SH-SY5Y (cell line): ENCODE measurements around the gene UBAP1.

Experiments
- GATA2 ChIP-seq: IDR thresholded peaks from 2 replicates; pipeline ENCODE4 v1.6.1; 2011; ENCODE audit warnings: mild to moderate bottlenecking, low read depth, low read length
- GATA3 ChIP-seq: IDR thresholded peaks from 2 replicates; pipeline ENCODE4 v1.6.1; 2011; ENCODE audit warnings: low read depth, mild to moderate bottlenecking, low read length, moderate library complexity

The UBAP1 gene

DNA sequence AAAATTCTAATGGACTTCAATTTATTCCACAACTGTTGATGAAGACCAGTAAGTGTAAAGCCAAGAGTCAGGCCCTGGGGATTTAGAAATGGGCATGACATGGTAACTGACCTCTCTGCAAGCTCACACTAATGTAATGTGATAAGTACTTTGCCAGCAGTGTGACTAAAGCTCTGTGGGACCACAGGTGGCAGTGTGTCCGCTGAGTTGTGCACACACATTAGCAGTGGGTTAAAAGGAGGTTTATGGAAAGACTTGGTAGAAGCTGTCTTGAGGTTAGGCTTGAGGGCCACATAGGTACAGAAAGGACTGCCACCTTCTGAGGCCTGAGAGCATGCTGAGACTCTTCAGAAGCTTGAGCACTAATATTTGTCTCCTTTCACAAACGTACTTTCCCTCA, 67.6 kb downstream of the UBAP1 start:
- TF ChIP-seq GATA2, result no peak
- no peak for TF ChIP-seq GATA3

DNA sequence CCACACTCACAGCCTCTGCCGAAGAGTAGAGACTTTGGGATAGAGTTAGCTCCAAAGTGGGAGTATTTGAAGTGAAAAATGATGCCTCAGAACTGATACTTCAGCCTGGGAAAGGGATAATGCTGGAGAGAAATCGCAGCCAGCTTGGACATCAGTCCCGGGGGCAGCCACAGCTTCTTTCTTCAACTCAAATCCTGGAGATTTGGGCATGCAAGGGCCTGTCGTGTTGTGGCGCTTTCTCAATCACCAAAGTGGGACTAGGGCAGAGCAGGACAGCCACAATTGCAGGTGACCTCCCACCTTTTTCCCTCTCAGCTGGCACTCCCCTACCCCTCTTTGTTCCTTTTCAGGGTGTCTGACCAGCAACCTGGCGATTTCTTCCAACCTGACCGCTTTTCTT, 70.4 kb downstream of the UBAP1 start:
- no peak for TF ChIP-seq GATA3
- TF ChIP-seq GATA2, result no peak

DNA sequence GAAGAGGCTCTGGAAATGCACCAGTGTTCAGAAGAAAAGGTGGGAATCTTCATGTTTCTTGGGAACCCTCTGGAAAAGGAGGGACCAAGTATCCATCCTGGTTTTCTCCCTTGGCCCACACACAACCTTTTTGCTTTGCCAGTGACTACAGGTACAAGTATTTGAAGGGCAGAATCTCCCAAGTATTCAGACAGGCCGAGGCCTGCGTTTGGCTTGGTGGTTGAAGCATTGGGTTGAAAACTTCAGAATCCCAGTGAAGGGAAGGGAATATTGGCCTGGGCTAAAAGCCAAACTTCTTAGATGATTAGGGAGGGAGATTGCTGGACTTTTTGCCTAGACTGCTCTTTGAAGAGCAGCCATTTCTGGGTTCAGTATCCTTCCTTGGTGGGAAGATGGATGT, 71.9 kb downstream of the UBAP1 start:
- TF ChIP-seq GATA2 (no peak), GATA3 (no peak)

DNA sequence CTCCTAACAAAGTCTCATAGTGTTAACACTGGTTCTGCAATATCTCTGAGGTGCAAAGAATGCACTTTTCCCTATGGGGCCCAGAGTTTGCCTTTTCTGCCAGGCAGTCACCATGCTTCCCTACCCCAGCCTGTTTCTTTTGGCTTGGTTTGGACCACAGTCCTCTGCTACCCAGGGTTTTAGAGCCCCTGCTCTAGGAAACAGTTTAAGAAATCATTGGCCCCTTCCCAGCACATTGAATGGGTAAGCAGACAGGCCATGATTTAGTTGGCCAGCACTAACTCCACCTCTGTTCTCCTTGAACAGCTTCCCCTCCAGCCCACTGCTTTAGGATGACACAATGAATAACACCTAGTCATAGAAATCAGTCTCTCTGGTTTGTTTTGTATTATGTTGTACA, 73.2 kb downstream of the UBAP1 start:
- TF ChIP-seq GATA2, result no peak
- no peak for TF ChIP-seq GATA3

DNA sequence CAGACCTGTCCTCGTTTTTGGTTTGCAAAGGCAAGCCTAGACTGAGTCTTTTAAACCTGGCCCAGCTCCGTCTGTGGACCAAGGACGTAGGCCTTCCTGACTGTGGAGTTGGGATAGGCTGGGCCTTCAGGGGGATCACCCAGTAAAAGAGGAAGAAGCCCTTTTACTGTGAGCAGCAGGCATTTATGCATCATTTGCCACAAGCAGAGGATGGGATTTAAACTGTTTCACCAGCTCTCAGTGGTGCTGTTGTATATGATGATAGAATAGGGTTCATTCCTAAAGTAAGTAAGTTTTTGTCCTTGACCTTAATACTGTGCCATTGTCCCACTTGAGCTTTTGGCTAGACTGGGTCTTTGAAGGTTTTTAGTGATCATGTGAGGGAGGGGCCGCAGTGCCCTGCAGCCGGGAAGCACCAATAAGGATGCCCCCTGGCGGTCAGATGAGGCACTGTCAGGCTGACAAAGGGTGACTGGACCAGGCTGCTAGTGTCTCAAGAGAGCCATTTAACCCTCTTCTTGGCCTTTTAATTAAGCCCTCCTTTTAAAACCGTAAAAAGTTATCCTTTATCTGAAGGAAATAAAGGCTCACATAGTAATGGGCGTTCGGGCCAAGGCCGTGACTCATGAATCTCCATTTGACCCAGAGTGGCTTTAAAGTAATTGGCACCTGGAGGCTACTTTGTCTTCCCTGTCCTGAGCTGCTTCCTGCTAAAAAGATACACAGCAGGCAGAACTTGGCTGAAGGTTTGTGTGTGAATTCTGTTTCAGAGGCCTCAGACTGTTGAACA, 74.0 kb downstream of the UBAP1 start:
- TF ChIP-seq GATA2, result no peak
- no peak for TF ChIP-seq GATA3

DNA sequence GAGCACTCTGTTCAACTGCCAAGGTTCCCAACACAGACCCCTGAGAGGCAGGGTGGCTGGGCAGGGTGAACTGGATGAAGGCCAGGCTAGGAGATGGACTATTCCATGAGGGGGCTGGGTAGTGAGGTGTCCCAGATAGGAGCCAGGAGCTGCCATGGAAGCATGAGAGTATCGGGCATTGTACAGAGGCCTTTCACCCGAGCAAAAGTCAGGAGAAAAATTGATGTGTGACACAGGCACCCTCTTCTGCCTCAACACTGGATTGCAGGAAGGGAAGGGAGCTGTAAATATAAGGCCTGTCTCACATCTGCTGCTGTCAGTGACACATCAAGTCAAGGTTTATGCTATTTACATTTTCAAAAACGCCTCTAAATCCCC, 74.6 kb downstream of the UBAP1 start:
- TF ChIP-seq GATA2 (no peak), GATA3 (no peak)

DNA sequence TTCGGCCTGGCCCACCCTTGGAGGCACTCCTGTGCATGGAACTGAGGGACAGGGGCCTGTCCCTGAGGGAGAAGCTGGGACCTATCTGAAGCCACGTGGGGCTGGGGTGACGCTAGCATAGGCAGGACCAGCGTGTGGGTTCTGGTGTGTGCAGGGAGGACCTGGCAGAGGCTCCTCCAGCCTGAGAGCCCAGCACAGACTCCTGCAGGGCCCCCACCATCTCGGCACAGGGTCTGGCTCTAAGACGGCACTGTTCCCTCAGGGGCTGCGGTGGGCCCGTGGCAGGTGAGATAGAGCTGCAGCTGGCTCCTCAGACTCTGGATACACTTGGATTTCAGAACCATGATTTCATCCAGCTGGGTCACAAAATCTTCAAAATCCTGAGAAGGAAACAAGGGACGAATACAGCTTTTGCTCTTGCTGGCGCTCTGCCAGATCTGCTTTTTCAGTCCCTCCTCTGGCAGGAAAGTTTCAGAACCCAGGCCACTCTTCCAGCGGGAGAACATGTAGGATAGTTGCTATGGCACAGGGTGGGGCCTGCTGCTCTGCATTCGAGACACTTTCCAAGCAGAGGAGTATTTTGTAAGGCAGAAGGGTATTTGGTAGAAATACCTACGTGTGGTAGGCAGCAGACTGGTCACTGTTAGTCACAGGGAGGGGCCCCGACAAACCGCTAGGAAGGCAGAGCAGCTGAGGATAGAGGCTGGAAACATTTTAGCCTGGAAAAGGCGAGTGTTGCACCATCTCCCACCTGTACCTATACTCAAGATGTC, 75.5 kb downstream of the UBAP1 start:
- TF ChIP-seq GATA3 (no peak), GATA2 (no peak)

DNA sequence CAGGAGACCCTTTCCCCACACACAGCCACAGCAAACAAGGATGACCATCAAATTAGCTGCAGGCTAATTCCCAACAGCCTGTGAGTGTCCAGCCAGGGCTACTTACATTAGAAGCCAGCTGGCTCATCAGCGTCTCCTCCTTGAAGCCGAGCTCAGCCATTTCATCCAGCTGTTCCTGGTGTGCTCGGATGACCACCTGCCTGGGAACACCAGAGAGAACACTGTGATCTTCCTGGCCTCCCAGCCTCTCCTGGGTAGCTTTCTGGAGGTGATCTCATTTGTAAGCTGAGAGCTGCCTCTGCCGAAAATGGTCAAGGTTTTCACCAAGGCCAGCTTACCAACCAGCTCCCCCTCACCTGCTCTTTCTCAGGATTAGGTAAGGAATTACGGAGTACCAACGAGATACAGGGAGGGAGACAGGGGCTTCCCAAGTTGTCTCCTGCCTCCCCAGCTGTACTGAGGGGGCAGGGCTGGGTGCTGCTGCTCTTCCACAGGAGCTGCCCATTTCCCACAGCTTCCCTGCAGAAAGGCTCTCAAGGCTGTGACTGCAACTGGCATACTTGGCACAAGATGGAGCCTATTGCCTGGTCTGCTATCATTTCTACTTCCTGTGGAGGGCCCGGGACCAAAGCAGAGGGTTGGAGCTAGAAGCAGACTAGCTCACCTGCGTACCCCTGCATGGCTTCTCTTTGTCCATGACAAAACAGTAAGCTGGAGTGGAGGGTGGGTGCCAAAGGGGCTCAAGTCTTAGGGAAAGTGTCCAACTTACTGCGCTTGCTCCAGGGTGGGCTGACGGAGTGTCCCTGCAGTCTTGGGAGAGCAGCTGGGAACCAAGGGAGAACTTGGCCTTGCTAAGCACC, 76.4 kb downstream of the UBAP1 start:
- TF ChIP-seq GATA3, result no peak
- no peak for TF ChIP-seq GATA2

DNA sequence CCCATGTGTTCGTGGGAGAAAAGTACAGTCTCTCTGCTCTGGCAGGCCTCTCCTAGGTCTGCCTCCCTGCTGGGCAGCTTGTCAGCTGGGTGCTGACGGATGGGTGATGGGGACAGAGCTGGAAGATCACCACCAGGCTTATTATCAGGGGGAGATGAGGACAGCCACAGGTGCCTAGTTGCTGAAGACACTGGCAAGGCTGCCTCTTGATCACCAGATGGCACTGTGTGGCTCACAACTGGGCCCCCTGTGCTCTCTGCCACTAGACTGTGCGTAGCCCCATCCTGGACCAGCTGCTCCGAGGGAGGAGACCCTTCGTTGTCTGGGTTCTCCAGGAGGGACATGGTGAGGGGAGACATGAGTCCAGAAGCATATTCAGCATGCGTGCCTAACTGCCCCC, 77.3 kb downstream of the UBAP1 start:
- no peak for TF ChIP-seq GATA3
- TF ChIP-seq GATA2, result no peak

DNA sequence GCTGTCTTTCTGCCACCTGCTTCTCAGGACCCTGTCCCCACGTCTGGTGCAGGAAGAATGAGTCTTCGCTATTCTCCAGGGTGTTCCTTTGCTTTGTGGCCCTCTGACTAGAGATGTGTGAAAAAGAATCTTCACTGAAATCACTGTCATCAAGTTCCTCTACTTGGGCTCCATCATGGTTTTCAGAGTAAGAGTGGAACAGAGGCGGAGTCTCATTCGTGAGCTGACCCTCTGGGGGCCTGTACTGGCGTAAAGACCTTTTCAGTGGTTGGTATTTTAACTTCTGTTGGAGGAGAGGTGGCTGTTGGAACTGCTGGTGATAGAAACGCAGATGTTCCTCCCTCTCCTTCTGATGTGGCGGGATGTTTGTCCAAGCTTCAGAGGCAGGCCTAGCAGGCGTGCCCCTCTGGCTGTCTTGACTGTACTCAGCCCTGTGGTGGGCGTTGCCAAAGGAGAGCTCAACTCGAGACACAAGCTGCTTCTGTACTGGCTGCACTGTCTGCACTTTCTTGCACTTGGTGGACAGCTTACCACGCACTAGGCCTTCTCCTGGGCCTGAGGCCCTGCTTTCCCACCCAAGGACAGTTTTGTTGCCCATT, 78.2 kb downstream of the UBAP1 start:
- TF ChIP-seq GATA2, result no peak
- TF ChIP-seq GATA3, result no peak

DNA sequence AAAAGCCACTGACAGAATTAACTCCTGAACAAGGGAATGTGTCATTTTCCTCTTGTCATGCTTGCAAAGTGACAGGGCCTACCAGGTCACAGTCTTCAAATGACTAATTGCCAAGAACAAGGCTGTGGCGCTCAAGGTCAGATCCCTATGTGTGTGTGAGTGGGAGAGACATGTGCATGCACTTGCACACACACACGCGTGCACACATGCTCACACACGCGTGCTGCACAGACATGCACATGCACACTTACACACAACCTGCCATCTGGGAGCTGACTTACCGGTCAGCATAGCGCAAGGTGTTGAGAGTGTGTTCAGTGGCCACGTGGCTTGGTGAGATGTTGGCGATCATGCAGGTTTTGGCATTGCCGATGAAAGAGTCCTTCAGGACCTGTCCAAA, 80.5 kb downstream of the UBAP1 start:
- TF ChIP-seq GATA2 (no peak), GATA3 (no peak)

DNA sequence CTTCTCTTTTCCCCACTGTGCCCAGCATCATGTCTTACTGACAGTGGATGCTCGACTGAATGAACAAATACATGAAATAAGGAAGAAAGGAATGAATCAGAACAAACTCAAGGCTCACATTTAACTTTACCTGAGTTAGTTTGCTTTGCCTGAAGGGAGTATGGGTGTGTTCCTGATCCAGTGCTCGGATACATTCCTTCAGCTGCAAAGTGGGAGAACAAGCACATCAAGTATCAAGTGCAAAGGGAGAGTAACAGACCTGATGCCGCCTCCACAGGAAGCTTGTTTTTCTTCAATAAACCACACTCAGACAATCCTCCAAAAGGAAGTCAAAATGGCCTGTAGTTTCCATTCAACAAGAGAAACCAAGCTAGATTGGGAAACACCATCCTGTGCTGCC, 84.1 kb downstream of the UBAP1 start:
- TF ChIP-seq GATA3 (no peak), GATA2 (no peak)

DNA sequence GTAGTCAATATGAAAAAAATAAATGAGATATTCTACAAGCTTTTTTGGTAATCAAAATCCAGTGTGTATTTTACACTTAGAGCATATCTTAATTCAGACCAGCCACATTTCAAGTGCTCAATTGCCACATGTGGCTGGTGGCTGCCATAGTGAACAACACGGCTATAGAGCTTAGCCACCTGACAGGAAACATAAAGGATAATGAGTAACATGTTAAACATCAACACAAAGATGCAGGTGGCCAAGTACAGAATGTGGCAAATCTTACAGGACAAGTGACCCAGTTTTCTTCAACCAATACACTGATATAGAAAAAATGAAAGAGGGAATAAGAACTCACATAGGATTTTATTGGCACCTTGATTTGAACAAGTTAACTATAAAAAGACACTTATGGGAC, 88.8 kb downstream of the UBAP1 start:
- no peak for TF ChIP-seq GATA3
- no peak for TF ChIP-seq GATA2
